Measurements from ENCODE around the gene FAM76A. TPM values are rescaled to one million over a fixed set of nuclear protein-coding genes. Genes with fewer than 3 reads are reported as not detected.
A peak's percentile ranks its signal among the peaks of the same experiment; 100 is the strongest.

Gene FAM76A
- total RNA-seq, 6 donors from 2014 or later, result 10.9 to 50.3 (median 21.2) TPM

DNA sequence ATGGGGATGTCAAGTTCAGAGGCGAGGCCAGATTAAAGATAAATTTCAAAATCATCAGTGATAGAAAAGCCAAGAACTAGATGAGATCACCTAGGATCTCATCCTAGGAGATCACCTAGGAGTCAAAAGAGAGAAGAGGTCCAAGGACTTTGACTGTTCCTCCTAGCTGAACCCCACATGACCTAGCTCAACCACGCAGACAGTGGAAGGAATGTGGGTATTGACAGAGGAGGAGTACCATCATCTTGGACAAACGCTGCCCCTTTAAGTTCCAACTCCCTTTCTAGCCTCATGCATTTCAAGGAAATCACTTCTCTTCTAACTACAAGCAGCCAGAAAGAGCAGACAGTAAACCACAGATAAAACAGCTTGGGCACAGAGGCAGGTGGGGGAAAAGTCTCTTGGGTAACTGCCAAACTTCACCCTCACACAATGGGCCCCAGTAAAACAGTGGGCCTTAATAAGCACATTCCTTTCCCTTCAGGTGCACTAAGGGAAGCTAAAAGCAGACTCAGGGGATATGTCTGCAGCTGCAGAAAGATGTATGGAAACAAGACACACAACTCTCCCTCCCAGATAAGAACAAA, 12.5 kb upstream of the FAM76A start:
- ATAC-seq (ENCODE audit: low FRiP score in 2 of 2) (no peak), DNase-seq (no peak)
- no peaks in the 10 kb centered on the region for H3K27me3 ChIP-seq
- TF ChIP-seq POLR2A (IDR thresholded peaks at IDR 0.05), result no peak
- TF ChIP-seq, protein P1, sequence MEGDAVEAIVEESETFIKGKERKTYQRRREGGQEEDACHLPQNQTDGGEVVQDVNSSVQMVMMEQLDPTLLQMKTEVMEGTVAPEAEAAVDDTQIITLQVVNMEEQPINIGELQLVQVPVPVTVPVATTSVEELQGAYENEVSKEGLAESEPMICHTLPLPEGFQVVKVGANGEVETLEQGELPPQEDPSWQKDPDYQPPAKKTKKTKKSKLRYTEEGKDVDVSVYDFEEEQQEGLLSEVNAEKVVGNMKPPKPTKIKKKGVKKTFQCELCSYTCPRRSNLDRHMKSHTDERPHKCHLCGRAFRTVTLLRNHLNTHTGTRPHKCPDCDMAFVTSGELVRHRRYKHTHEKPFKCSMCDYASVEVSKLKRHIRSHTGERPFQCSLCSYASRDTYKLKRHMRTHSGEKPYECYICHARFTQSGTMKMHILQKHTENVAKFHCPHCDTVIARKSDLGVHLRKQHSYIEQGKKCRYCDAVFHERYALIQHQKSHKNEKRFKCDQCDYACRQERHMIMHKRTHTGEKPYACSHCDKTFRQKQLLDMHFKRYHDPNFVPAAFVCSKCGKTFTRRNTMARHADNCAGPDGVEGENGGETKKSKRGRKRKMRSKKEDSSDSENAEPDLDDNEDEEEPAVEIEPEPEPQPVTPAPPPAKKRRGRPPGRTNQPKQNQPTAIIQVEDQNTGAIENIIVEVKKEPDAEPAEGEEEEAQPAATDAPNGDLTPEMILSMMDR (IDR thresholded peaks at IDR 0.05), result no peak
- TF ChIP-seq POLR2AphosphoS5 (IDR thresholded peaks at IDR 0.05), result no peak
- TF ChIP-seq EP300 (IDR thresholded peaks at IDR 0.05), result no peak
- H3K4me1 ChIP-seq, result no peaks in the 10 kb centered on the region
- WGBS, 2 donors, result 59 to 60% methylated on average over 3 of the region's 3 CpGs
- H3K27ac ChIP-seq, result no peak overlapping the region
- H3K36me3 ChIP-seq, result no peaks in the 10 kb centered on the region
- no peaks in the 10 kb centered on the region for H3K9me3 ChIP-seq
- H3K4me3 ChIP-seq, result no peak overlapping the region

DNA sequence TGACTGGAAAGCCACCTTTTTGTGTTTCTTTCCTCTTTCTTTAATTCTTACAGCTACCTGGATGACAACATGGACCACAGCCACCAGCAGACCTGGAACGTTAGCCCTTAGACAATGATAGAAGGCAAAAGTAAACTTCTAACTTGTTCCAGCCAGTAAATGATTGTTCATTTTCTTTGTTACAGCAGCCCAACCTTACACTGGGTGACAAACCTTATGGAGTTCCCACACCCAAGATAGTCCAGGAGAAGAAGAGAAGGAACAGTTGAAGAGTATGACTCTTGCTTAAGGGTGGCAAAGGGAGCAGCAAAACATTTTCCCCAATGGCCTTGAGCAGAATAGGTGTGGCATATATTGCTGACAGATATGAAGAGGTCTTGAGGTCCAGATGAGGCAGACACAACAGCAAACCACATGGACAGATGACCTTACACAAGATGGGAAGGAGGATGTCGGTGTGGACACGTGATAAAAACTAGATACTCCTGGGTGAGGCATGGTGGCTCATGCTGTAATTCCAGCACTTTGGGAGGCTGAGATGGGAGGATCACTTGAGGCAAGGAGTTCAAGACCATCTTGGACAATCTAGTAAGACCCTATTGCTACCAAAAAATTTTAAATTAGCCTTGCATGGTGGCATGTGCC, 11.8 kb upstream of the FAM76A start:
- H3K36me3 ChIP-seq, result no peaks in the 10 kb centered on the region
- DNase-seq (no peak), ATAC-seq (ENCODE audit: low FRiP score in 2 of 2) (peak in 1 of 2 donors; percentile 11)
- H3K9me3 ChIP-seq, result no peaks in the 10 kb centered on the region
- H3K4me3 ChIP-seq, result no peak overlapping the region
- H3K27ac ChIP-seq, result no peak overlapping the region
- no peaks in the 10 kb centered on the region for H3K4me1 ChIP-seq
- TF ChIP-seq EP300 (IDR thresholded peaks at IDR 0.05), result no peak
- no peak for TF ChIP-seq POLR2AphosphoS5 (IDR thresholded peaks at IDR 0.05)
- TF ChIP-seq POLR2A (IDR thresholded peaks at IDR 0.05), result no peak
- TF ChIP-seq, protein P1 (IDR thresholded peaks at IDR 0.05), result no peak
- WGBS, 2 donors, result 67 to 78% methylated on average over 3 of the region's 3 CpGs
- no peaks in the 10 kb centered on the region for H3K27me3 ChIP-seq

- DNase-seq (no peak), ATAC-seq (ENCODE audit: low FRiP score in 2 of 2) (no peak)
- no peaks in the 10 kb centered on the region for H3K4me1 ChIP-seq
- WGBS, 2 donors, result 77 to 79% methylated on average over 2 of the region's 2 CpGs
- no peaks in the 10 kb centered on the region for H3K27me3 ChIP-seq
- TF ChIP-seq EP300 (IDR thresholded peaks at IDR 0.05), result no peak
- no peak for TF ChIP-seq POLR2A (IDR thresholded peaks at IDR 0.05)
- TF ChIP-seq POLR2AphosphoS5 (IDR thresholded peaks at IDR 0.05), result no peak
- TF ChIP-seq, protein P1 (IDR thresholded peaks at IDR 0.05), result no peak
- H3K36me3 ChIP-seq, result no peaks in the 10 kb centered on the region
- no peak overlapping the region for H3K27ac ChIP-seq
- H3K4me3 ChIP-seq, result no peak overlapping the region
- no peaks in the 10 kb centered on the region for H3K9me3 ChIP-seq
Measured at GRCh38 chr1:27716262-27716895, 9.4 kb upstream of the FAM76A start.

- TF ChIP-seq, protein P1 (IDR thresholded peaks at IDR 0.05), result no peak
- TF ChIP-seq POLR2A (IDR thresholded peaks at IDR 0.05) (no peak), EP300 (IDR thresholded peaks at IDR 0.05) (no peak), POLR2AphosphoS5 (IDR thresholded peaks at IDR 0.05) (no peak)
- WGBS, 2 donors, result 69 to 76% methylated on average over 5 of the region's 5 CpGs
- no peaks in the 10 kb centered on the region for H3K4me1 ChIP-seq
- DNase-seq, result no peak
- no peaks in the 10 kb centered on the region for H3K27me3 ChIP-seq
- no peak overlapping the region for H3K27ac ChIP-seq
- no peak overlapping the region for H3K4me3 ChIP-seq
- no peaks in the 10 kb centered on the region for H3K9me3 ChIP-seq
- no peaks in the 10 kb centered on the region for H3K36me3 ChIP-seq
- no peak for ATAC-seq (ENCODE audit: low FRiP score in 2 of 2)
Measured at GRCh38 chr1:27719286-27720251, 6.2 kb upstream of the FAM76A start.

All from upper lobe of left lung (tissue), 6 donors.